Sigmoid colon (tissue), 4 donors: ENCODE results near the gene GOLGA7B.

ENCODE experiments used
- CTCF ChIP-seq, 4 experiments: fragments of 450-650 bp in 3 of 4; fragments of 200-600 bp in 1 of 4; IDR thresholded peaks; one replicate each; pipeline ENCODE4 v1.5.1; 2016 to 2019; ENCODE audit warnings: antibody characterized with exemption in 4 of 4, mild to moderate bottlenecking in 3 of 4, moderate library complexity in 2 of 4
- POLR2AphosphoS5 ChIP-seq, 4 donors: sonication (generic); formaldehyde crosslinking; IDR thresholded peaks; one replicate each; pipeline ENCODE4 v1.6.1; 2017; ENCODE audit warnings: antibody characterized with exemption in 4 of 4

GRCh38 chr10:97812696-97813095 lies 36.9 kb upstream of the GOLGA7B start:
- TF ChIP-seq POLR2AphosphoS5 (IDR thresholded peaks at IDR 0.05) (no peak), CTCF (IDR thresholded peaks at IDR 0.05) (no peak)
